Motor neuron (in vitro differentiated cells): ENCODE measurements around the gene FGB. TPM values are rescaled to one million over a fixed set of nuclear protein-coding genes. Genes with fewer than 3 reads are reported as not detected.

Experiments
- ATAC-seq, 8 experiments: fragments of 200-7000 bp; cut with Tn5 transposase; replicated peaks in 6 of 8; 2 replicates each; pipeline ENCODE4 v1.8.0; 2021; ENCODE audit warnings: mild to moderate bottlenecking in 8 of 8, moderate library complexity in 8 of 8
- H3K27ac ChIP-seq, 2 donors: fragments of 250-450 bp; sonication (Bioruptor Pico); 2 replicates each; pipeline ENCODE4 v1.9.0; 2021; ENCODE audit warnings: antibody characterized with exemption in 2 of 2, mild to moderate bottlenecking in 2 of 2, moderate library complexity in 1 of 2
- H3K4me1 ChIP-seq, 2 donors: fragments of 250-450 bp; sonication (Bioruptor Pico); replicated peaks in 1 of 2; 2 replicates each; pipeline ENCODE4 v1.6.1; 2021; ENCODE audit warnings: antibody characterized with exemption in 2 of 2, mild to moderate bottlenecking in 2 of 2, moderate library complexity in 1 of 2
- H3K4me3 ChIP-seq, 5 donors: fragments of 250-450 bp; sonication (Bioruptor Pico); 2 replicates each; pipeline ENCODE4 v1.9.0; 2021; ENCODE audit warnings: antibody characterized with exemption in 5 of 5, mild to moderate bottlenecking in 5 of 5, moderate library complexity in 4 of 5
- WGBS, 10 experiments: fragments of 450-650 bp; shearing (Covaris generic); methylation state at CpG; one replicate each; pipeline ENCODE4 v1.0.0; 2022; 5-methylcytosine and 5-hydroxymethylcytosine counted together
- in situ Hi-C, 9 experiments: fragments of 400-800 bp; cut with MboI; loops; one replicate each; pipeline ENCODE4 v1.15.0; 2021; ENCODE audit warnings: low sequenced_read_pairs in 9 of 9, low pct_unique_long_range_greater_than_20kb in 2 of 9; ENCODE audit not compliant: unreplicated experiment in 9 of 9
- total RNA-seq, 8 experiments: library from RNA; unstranded; fragments of 300-600 nt; gene quantifications; 2 replicates each; pipeline versions ENCODE4 v1.2.3 to v1.2.4, GENCODE V29; 2022

Gene FGB
- total RNA-seq, 8 experiments from 2014 or later = 0.43 to 0.71 (median 0.43) TPM; not detected in 5

DNA sequence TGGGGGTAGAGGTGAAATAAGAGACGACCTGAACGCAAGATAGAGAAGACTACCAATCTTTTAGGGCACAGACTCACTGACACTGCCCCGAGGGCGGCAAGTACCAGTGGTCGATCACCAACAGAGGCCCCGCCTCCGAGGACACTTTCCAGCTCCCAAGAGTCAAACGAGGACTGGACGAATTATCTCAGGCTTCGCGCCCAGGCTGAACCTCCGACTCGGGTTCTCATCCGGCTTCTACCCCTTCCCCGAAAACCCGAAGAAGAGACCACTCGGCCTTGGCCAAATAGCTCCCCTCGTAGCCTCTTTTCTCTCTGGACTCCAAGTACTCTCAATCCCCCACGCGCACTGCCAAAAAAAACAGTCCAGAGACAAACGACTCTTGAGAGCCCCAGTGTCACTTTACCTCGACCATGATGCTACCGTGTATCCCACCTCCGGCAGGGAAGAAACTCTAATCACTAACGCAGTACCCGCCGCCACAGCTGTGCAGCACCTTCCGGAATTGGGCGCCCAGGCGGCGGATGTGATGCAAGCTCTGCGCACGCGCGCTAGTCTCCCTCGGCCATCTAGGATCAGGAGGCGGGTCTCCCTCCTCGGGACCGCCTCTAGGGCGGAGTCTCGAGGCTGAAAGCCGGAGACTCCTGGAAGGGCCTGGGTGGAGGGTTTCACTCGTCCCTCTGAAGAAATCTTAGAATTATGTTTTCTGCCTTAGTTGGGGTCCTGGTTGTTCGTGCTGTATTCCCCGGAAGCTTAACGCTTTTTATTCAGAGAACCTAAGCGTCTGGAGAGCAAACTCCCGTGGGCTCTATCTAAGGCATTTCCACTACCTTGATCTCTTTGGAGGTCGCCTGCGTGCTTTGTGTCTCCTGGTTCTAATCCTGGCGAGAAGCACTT, 12.7 kb upstream of the FGB start, which contains the start of gene PLRG1:
PLRG1 (minus strand) TSS at position 507 of the 897 bp plus-strand sequence; CDS start at position 415, 92 bp downstream.
- in situ Hi-C loops = loop anchor here in 2 of 9 experiments (10.0 to 25.0 kb wide), 4 partner anchors 75 to 812 kb away; partner anchors contain the start of gene RBM46 (in 1 of the 2)
- ATAC-seq = peak; percentile 94 to 99 (median 98)
- Histone ChIP-seq H3K4me3 (peak within 1 kb of the TSS; percentile 62 to 80 (median 65)), H3K27ac (peak within 1 kb of the TSS; percentile 72 to 85), H3K4me1 (peaks cover 5 to 12% of the 10 kb centered on the region in 2 donors)
- 0 to 10% (median 3%) methylated on average over 1 to 32 of the region's 51 CpGs; no CpG with 5 or more reads in 1 of the 10 experiments for WGBS, 10 experiments

DNA sequence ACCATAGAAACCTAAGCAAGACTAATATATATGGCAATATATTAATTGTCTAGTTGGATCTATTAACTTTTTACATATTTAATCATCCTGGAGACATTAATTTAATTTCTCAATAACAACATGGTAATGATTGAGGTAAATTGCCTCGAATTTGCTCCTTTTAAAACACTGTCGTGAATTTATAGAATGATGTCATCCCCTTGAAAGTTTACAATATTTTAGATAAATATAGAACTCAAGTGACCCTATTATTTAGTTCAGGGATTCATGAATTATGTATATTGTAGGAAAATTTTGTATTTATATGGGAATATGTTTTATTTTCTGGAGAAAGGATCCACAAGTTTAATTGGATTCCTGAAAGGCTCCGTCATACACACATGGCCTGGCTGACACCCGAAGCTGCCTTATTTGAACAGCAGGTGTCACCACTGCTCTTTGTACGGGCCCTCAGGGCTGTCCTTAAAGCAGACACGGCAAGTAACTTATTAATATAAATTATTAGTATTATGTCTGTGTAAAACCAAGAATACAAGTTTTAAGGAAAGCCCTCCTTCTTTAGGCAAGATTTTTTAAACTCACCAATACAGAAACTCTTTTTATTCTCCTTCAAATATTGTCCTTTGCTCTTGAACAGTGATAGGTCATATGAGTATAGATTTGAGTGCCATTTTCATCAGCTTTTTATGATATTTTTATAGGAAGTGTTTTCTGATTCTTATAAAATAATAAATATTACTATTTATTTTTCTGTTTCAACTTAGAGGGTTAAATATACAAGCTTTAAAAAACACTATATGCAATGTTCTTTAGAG, 10.7 kb upstream of the FGB start:
- Histone ChIP-seq H3K27ac (no peak overlapping the region), H3K4me3 (no peak overlapping the region), H3K4me1 (peaks cover 5 to 12% of the 10 kb centered on the region in 2 donors)
- in situ Hi-C loops = loop anchor here in 2 of 9 experiments (10.0 to 25.0 kb wide), 4 partner anchors 73 to 810 kb away; partner anchors contain the start of gene RBM46 (in 1 of the 2)
- ATAC-seq = peak; percentile 23 to 49 (median 40)
- 0 to 90% (median 23%) methylated on average over 2 to 6 of the region's 6 CpGs; no CpG with 5 or more reads in 1 of the 10 experiments for WGBS, 10 experiments

DNA sequence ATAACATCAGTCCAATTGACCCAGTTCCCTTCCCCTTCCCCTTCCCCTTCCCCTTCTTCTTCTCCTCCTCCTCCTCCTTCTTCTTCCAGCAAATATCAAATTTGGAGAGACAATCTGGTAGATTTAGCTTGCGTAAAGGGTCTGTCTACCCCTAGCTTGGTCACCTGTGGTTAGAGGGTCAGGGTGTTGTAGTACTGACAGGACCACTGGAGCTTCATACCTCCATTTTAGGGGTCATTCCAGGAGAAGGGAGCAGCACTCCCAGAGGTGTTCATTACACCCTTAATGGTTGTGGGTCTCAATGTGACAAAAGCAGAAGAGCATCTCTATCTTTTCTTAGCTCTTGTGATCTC, 3.7 kb upstream of the FGB start:
- 100% methylated on average over 1 of the region's 1 CpG; no CpG with 5 or more reads in 8 of the 10 experiments for WGBS, 10 experiments
- peak in 1 of 8 experiments; percentile 22 for ATAC-seq
- in situ Hi-C loops = loop anchor here in 3 of 9 experiments (5.0 to 25.0 kb wide), 5 partner anchors 63 to 803 kb away; partner anchors contain the start of gene RBM46 (in 1 of the 3)
- no peak overlapping the region for H3K4me3 ChIP-seq
- H3K4me1 ChIP-seq = no peaks in the 10 kb centered on the region
- no peak overlapping the region for H3K27ac ChIP-seq

DNA sequence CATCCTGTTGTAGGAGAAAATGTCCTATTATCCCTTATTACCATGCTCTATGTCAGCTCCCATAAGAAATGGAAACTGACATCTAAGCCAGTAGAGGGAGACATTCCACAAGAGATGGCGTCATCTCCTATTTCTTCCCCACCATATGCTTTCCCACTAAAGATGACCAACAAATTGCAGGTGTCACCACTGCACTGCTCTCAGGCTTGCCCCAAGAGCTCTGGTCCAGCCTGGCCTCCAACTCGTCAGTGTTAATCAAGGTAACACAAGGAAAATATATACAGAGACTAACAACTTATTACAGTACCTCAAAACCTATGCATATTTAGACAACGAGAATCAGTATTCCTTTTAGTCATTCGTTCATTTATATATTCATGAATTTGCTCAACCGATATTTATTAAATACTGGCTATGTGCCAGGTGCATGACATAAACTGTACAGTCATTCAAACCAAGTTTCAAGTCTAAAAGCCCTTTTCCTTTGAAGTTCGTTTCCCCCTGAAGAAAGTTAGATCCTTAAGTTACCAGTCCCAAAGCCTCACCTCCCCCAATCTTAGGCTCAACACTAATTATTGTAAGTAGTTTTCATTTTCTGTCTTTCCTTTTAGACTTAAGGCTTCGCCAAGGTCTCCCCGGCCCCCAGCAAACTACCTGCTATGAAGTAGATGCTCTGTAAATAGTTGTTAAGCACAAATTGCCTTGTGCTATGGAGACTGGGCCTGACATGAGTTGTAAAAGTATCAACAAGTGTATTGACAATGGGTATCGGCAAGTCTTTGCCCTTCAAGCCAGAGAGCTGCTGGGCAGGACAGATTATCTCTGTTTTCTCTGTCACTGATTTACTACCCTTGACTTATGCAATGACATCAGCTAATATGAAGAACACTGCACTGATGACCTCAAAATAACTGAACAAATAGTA, 3.1 kb upstream of the FGB start:
- 0 to 97% (median 79%) methylated on average over 2 to 9 of the region's 9 CpGs for WGBS, 10 experiments
- no peak overlapping the region for H3K4me3 ChIP-seq
- H3K27ac ChIP-seq = no peak overlapping the region
- peak in 3 of 8 experiments; percentile 90 to 95 (median 94) for ATAC-seq
- no peaks in the 10 kb centered on the region for H3K4me1 ChIP-seq
- in situ Hi-C loops = loop anchor here in 3 of 9 experiments (5.0 to 25.0 kb wide), 5 partner anchors 63 to 803 kb away; partner anchors contain the start of gene RBM46 (in 1 of the 3)

DNA sequence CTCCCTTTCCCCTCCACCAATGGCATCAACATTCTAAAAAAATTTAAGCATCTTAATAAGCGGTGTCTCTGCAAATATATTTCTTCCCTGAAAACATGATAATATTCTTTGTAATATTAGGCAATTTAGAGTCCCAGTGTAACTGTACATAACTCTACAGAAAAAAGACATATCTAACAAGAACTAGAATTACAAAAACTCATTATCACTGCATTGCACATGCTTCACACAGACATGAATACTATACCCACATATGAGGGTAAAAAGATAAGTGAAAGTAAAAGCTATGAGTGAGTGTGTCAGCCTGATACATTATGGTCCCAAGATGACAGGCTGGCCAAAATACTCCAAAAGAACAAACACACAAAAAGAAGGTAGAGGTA, 2.4 kb upstream of the FGB start:
- 57 to 100% (median 94%) methylated on average over 1 of the region's 1 CpG; no CpG with 5 or more reads in 2 of the 10 experiments for WGBS, 10 experiments
- Histone ChIP-seq H3K4me1 (no peaks in the 10 kb centered on the region), H3K27ac (no peak overlapping the region), H3K4me3 (no peak overlapping the region)
- ATAC-seq = no peak
- in situ Hi-C loops = loop anchor here in 2 of 9 experiments (25.0 kb wide), 2 partner anchors 227 to 802 kb away; partner anchors contain the start of gene RBM46 (in 1 of the 2)

DNA sequence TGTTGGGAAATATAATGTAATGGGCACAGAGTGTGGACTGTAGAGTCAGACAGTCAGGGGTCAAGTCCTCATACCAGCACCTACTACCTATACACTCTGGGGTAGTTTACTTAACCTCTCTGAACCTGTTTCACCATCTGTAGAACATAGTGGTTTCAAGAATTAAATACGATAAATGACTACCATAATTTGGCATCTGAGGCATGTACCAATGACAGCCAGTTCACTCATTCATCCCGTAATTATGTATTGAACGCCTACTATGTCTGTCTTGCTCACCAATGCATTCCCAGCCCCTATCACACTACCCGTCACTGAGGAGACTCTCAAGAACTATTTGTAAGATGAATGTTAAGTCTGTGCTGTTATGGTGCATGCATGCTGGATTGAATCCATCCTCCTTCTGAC, 2.0 kb upstream of the FGB start:
- Histone ChIP-seq H3K27ac (no peak overlapping the region), H3K4me3 (no peak overlapping the region), H3K4me1 (no peaks in the 10 kb centered on the region)
- in situ Hi-C loops = loop anchor here in 2 of 9 experiments (25.0 kb wide), 2 partner anchors 226 to 801 kb away; partner anchors contain the start of gene RBM46 (in 1 of the 2)
- ATAC-seq = peak in 1 of 8 experiments; percentile 40
- 0 to 100% (median 67%) methylated on average over 1 to 4 of the region's 4 CpGs; no CpG with 5 or more reads in 2 of the 10 experiments for WGBS, 10 experiments

DNA sequence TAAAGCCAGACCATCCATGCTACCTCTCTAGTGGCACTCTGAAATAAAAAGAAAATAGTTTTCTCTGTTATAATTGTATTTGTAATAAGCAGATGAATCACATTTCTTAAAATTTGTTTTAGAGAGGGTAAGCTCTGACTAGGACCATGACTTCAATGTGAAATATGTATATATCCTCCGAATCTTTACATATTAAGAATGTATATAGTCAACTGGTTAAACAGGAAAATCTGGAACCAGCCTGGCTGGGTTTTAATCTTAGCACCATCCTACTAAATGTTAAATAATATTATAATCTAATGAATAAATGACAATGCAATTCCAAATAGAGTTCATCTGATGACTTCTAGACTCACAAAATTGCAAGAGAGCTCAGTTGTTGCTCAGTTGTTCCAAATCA, 1.5 kb downstream of the FGB start:
- in situ Hi-C loops = loop anchor here in 2 of 9 experiments (25.0 kb wide), 2 partner anchors 223 to 798 kb away; partner anchors contain the start of gene RBM46 (in 1 of the 2)
- WGBS, 10 experiments = 25 to 100% (median 80%) methylated on average over 1 of the region's 1 CpG; no CpG with 5 or more reads in 1 of the 10 experiments
- H3K4me3 ChIP-seq = no peak overlapping the region
- no peak overlapping the region for H3K27ac ChIP-seq
- no peak for ATAC-seq
- H3K4me1 ChIP-seq = no peaks in the 10 kb centered on the region

DNA sequence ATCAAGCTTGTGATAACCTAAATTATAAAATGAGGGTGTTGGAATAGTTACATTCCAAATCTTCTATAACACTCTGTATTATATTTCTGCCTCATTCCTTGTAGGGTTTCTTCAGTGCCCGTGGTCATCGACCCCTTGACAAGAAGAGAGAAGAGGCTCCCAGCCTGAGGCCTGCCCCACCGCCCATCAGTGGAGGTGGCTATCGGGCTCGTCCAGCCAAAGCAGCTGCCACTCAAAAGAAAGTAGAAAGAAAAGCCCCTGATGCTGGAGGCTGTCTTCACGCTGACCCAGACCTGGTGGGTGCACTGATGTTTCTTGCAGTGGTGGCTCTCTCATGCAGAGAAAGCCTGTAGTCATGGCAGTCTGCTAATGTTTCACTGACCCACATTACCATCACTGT, 2.9 kb downstream of the FGB start:
- in situ Hi-C loops = loop anchor here in 2 of 9 experiments (25.0 kb wide), 2 partner anchors 222 to 797 kb away; partner anchors contain the start of gene RBM46 (in 1 of the 2)
- whole genome bisulfite sequencing, 10 experiments = 33 to 100% (median 84%) methylated on average over 1 to 5 of the region's 6 CpGs; no CpG with 5 or more reads in 1 of the 10 experiments
- Histone ChIP-seq H3K27ac (no peak overlapping the region), H3K4me3 (no peak overlapping the region), H3K4me1 (no peaks in the 10 kb centered on the region)
- ATAC-seq = no peak

DNA sequence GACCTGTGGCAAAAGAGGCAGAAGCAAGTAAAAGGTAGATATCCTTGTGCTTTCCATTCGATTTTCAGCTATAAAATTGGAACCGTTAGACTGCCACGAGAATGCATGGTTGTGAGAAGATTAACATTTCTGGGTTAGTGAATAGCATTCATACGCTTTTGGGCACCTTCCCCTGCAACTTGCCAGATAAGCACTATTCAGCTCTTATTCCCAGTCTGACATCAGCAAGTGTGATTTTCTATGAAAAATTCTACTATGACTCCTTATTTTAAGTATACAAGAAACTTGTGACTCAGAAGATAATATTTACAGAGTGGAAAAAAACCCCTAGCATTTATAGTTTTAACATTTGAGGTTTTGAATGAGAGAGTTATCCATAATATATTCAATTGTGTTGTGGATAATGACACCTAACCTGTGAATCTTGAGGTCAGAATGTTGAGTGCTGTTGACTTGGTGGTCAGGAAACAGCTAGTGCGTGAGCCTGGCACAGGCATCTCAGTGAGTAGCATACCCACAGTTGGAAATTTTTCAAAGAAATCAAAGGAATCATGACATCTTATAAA, 3.9 kb downstream of the FGB start:
- Histone ChIP-seq H3K4me3 (no peak overlapping the region), H3K4me1 (no peaks in the 10 kb centered on the region), H3K27ac (no peak overlapping the region)
- WGBS, 10 experiments = 18 to 97% (median 63%) methylated on average over 1 to 5 of the region's 5 CpGs
- in situ Hi-C loops = loop anchor here in 2 of 9 experiments (25.0 kb wide), 2 partner anchors 221 to 796 kb away; partner anchors contain the start of gene RBM46 (in 1 of the 2)
- ATAC-seq = peak in 1 of 8 experiments; percentile 53

DNA sequence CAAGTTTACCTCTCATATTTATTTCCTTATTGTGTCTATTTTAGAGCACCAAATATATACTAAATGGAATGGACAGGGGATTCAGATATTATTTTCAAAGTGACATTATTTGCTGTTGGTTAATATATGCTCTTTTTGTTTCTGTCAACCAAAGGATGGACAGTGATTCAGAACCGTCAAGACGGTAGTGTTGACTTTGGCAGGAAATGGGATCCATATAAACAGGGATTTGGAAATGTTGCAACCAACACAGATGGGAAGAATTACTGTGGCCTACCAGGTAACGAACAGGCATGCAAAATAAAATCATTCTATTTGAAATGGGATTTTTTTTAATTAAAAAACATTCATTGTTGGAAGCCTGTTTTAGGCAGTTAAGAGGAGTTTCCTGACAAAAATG, 6.2 kb downstream of the FGB start:
- ATAC-seq = no peak
- Histone ChIP-seq H3K4me3 (no peak overlapping the region), H3K4me1 (no peaks in the 10 kb centered on the region), H3K27ac (no peak overlapping the region)
- WGBS, 10 experiments = 8 to 97% (median 69%) methylated on average over 1 to 3 of the region's 3 CpGs
- in situ Hi-C loops = loop anchor here in 2 of 9 experiments (25.0 kb wide), 2 partner anchors 218 to 793 kb away; partner anchors contain the start of gene RBM46 (in 1 of the 2)

DNA sequence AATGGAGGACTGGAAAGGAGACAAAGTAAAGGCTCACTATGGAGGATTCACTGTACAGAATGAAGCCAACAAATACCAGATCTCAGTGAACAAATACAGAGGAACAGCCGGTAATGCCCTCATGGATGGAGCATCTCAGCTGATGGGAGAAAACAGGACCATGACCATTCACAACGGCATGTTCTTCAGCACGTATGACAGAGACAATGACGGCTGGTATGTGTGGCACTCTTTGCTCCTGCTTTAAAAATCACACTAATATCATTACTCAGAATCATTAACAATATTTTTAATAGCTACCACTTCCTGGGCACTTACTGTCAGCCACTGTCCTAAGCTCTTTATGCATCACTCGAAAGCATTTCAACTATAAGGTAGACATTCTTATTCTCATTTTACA, 6.8 kb downstream of the FGB start:
- WGBS, 10 experiments = 43 to 100% (median 96%) methylated on average over 1 to 5 of the region's 5 CpGs
- Histone ChIP-seq H3K4me3 (no peak overlapping the region), H3K27ac (no peak overlapping the region), H3K4me1 (no peaks in the 10 kb centered on the region)
- ATAC-seq = no peak
- in situ Hi-C loops = loop anchor here in 2 of 9 experiments (25.0 kb wide), 2 partner anchors 218 to 793 kb away; partner anchors contain the start of gene RBM46 (in 1 of the 2)
